ENCODE data around the gene HLA-DQA1. TPM values are rescaled to one million over a fixed set of nuclear protein-coding genes. Genes with fewer than 3 reads are reported as not detected.

Gene HLA-DQA1
- total RNA-seq, 1 experiment from 2014 or later, result not detected

GRCh38 chr6:32680055-32680454 lies 42.8 kb downstream of the HLA-DQA1 start:
- Histone ChIP-seq H3K4me1 (replicated peaks; ENCODE audit: insufficient read depth) (no peaks in the 10 kb centered on the region), H3K9me3 (ENCODE audit: insufficient read depth, low read depth) (no peaks in the 10 kb centered on the region), H3K4me3 (no peak overlapping the region), H3K79me2 (ENCODE audit: low read depth) (no peaks in the 10 kb centered on the region), H3F3A (ENCODE audit: insufficient read depth, low read depth) (no peaks in the 10 kb centered on the region), H3K27me3 (ENCODE audit: insufficient read depth, low read depth) (peaks cover 11% of the 10 kb centered on the region; the same call in 1 of the 2 replicates), H3K36me3 (ENCODE audit: low read depth) (no peaks in the 10 kb centered on the region), H3K27ac (no peak overlapping the region), H2AFZ (no peak overlapping the region), H3K4me2 (no peak overlapping the region), H3K9me2 (ENCODE audit: insufficient read depth) (no peaks in the 10 kb centered on the region), H4K20me1 (ENCODE audit: insufficient read depth) (no peaks in the 10 kb centered on the region)
- CTCF ChIA-PET, result no interaction called here
- no peak for DNase-seq
- intact Hi-C loops (cut with micrococcal nuclease; ENCODE audit: unreplicated experiment), result no loop called here
- POLR2A ChIA-PET (ENCODE audit: unreplicated experiment), result no interaction called here
- BruUV-seq (replicated peaks), result no TSS peak
- TF ChIP-seq CTCF (conservative IDR thresholded peaks at IDR 0.05) (no peak), EZH2 (IDR thresholded peaks at IDR 0.05; ENCODE audit: low read depth) (no peak)

- Histone ChIP-seq H3K9me2 (ENCODE audit: insufficient read depth) (no peaks in the 10 kb centered on the region), H3K27me3 (ENCODE audit: insufficient read depth, low read depth) (peaks cover 11% of the 10 kb centered on the region; the same call in 1 of the 2 replicates), H3K36me3 (ENCODE audit: low read depth) (no peaks in the 10 kb centered on the region), H3K27ac (no peak overlapping the region), H3K4me3 (no peak overlapping the region), H3F3A (ENCODE audit: insufficient read depth, low read depth) (no peaks in the 10 kb centered on the region), H3K4me2 (no peak overlapping the region), H4K20me1 (ENCODE audit: insufficient read depth) (no peaks in the 10 kb centered on the region), H3K9me3 (ENCODE audit: insufficient read depth, low read depth) (no peaks in the 10 kb centered on the region), H3K4me1 (replicated peaks; ENCODE audit: insufficient read depth) (no peaks in the 10 kb centered on the region), H3K79me2 (ENCODE audit: low read depth) (no peaks in the 10 kb centered on the region), H2AFZ (no peak overlapping the region)
- CTCF ChIA-PET, result no interaction called here
- POLR2A ChIA-PET (ENCODE audit: unreplicated experiment), result no interaction called here
- DNase-seq, result no peak
- intact Hi-C loops (cut with micrococcal nuclease; ENCODE audit: unreplicated experiment), result no loop called here
- TF ChIP-seq CTCF (conservative IDR thresholded peaks at IDR 0.05) (no peak), EZH2 (IDR thresholded peaks at IDR 0.05; ENCODE audit: low read depth) (no peak)
- no TSS peak for BruUV-seq (replicated peaks)
Measured at GRCh38 chr6:32684246-32684645, 47.0 kb downstream of the HLA-DQA1 start.

GRCh38 chr6:32685603-32686002 lies 48.4 kb downstream of the HLA-DQA1 start:
- no peak overlapping the region for H3K4me2 ChIP-seq
- H3K27ac ChIP-seq, result no peak overlapping the region
- intact Hi-C loops (cut with micrococcal nuclease; ENCODE audit: unreplicated experiment), result no loop called here
- no peaks in the 10 kb centered on the region for H3K79me2 ChIP-seq (ENCODE audit: low read depth)
- ChIA-PET POLR2A (ENCODE audit: unreplicated experiment) (no interaction called here), CTCF (interaction anchor here (0.5 kb wide), 1 partner anchor 254 kb away, joined by 8 read pairs; no protein-coding TSS in a partner anchor)
- no peak for TF ChIP-seq CTCF (conservative IDR thresholded peaks at IDR 0.05)
- TF ChIP-seq EZH2 (IDR thresholded peaks at IDR 0.05; ENCODE audit: low read depth), result no peak
- no peaks in the 10 kb centered on the region for H3K9me2 ChIP-seq (ENCODE audit: insufficient read depth)
- no peaks in the 10 kb centered on the region for H4K20me1 ChIP-seq (ENCODE audit: insufficient read depth)
- BruUV-seq (replicated peaks), result no TSS peak
- H3K9me3 ChIP-seq (ENCODE audit: insufficient read depth, low read depth), result no peaks in the 10 kb centered on the region
- H3K4me3 ChIP-seq, result no peak overlapping the region
- H3F3A ChIP-seq (ENCODE audit: insufficient read depth, low read depth), result no peaks in the 10 kb centered on the region
- H3K36me3 ChIP-seq (ENCODE audit: low read depth), result no peaks in the 10 kb centered on the region
- peaks cover 11% of the 10 kb centered on the region; the same call in 1 of the 2 replicates for H3K27me3 ChIP-seq (ENCODE audit: insufficient read depth, low read depth)
- H2AFZ ChIP-seq, result no peak overlapping the region
- no peak for DNase-seq
- no peaks in the 10 kb centered on the region for H3K4me1 ChIP-seq (replicated peaks; ENCODE audit: insufficient read depth)

Measured in PC-9 (cell line).